ENCODE data around the gene NPTXR.

NPTXR gene

GRCh38 chr22:38852522-38852921, 8.7 kb upstream of the NPTXR start:
- TF ChIP-seq CTCF (IDR thresholded peaks at IDR 0.05; ENCODE audit: low read depth, low read length, missing control alignments) = no peak
- no peak overlapping the region for H3K4me3 ChIP-seq (ENCODE audit: low read depth, low read length)
- DNase-seq (ENCODE audit: low read depth) = no peak

DNA sequence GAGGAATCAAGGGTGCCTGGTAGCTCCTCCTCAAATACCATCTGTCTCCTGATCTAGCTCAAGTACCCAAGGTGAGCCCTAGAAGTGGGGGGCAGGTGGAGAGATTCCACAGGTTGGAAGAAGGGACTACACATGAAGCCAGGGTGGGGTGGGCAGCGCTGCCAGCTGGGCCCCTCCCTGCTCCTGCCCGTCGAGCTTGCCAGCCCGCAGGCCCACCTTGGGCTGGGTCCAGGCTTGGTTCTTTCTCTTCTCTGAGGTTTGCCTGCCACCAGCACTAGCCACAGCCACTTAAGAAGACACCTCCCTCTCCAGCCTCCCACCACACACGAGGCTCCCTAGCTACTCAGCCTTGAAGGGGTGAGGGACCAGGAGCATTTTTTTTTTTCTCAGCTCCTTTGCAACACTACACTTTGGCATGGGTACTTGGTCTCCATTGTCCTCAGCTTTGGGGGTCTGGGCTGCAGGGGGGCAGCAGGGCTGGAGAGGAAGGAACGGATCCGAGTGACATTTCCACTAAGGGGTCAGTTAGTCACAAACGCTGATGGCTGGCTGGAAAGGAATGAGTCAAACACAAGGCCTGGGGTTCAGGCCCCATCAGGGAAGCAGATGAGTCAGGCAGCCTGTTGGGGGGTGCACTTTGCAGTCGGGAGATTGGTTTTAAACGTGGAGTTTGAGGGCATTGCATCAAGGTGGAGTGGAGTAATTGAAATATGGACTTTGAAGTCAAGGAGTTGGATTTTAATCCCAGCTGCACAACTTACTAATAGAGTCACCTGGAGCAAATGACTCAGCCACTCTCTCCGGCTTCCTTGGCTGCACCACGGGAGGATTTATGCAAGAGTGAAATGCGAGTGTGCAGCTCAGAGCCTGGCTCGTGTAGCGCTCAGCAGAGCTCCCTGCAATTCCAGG, 7.4 kb upstream of the NPTXR start:
- DNase-seq (ENCODE audit: low read depth) = no peak
- no peak overlapping the region for H3K4me3 ChIP-seq (ENCODE audit: low read depth, low read length)
- TF ChIP-seq CTCF (IDR thresholded peaks at IDR 0.05; ENCODE audit: low read depth, low read length, missing control alignments) = no peak

GRCh38 chr22:38850399-38850798, 6.6 kb upstream of the NPTXR start:
- no peak for TF ChIP-seq CTCF (IDR thresholded peaks at IDR 0.05; ENCODE audit: low read depth, low read length, missing control alignments)
- DNase-seq (ENCODE audit: low read depth) = no peak
- no peak overlapping the region for H3K4me3 ChIP-seq (ENCODE audit: low read depth, low read length)

- TF ChIP-seq CTCF (IDR thresholded peaks at IDR 0.05; ENCODE audit: low read depth, low read length, missing control alignments) = no peak
Observed at GRCh38 chr22:38849811-38850210, 6.0 kb upstream of the NPTXR start.

DNA sequence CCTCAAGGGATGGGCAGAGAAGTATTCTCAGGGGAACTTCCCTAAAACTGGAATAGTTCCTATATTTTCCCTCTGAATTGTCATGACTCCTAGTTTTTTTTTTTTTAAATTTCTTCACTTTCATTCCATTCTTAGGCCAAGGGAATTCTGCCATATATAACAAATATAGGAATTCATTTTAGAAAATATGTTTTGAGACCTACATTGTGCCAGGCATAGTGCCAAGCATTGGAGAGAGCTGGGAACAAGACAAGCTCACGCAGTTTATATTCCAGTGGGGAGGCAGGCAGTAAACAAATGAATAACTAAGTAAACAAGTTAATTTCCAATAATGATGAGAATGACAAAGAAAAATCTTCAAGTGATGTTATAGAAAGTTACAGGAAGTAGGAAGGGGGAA, 2.6 kb upstream of the NPTXR start:
- no peak for TF ChIP-seq CTCF (IDR thresholded peaks at IDR 0.05; ENCODE audit: low read depth, low read length, missing control alignments)
- no peak overlapping the region for H3K4me3 ChIP-seq (ENCODE audit: low read depth, low read length)
- DNase-seq (ENCODE audit: low read depth) = no peak

More at GRCh38 chr22:38849811-38850210, 6.0 kb upstream of the NPTXR start:
- no peak overlapping the region for H3K4me3 ChIP-seq (ENCODE audit: low read depth, low read length)
- DNase-seq (ENCODE audit: low read depth) = no peak

- H3K4me3 ChIP-seq (ENCODE audit: low read depth, low read length) = no peak overlapping the region
- TF ChIP-seq CTCF (IDR thresholded peaks at IDR 0.05; ENCODE audit: low read depth, low read length, missing control alignments) = no peak
- no peak for DNase-seq (ENCODE audit: low read depth)
Observed at GRCh38 chr22:38845004-38845740, 1.3 kb upstream of the NPTXR start.

Data from GM12864 (cell line).